Tibial artery (tissue), 4 donors: ENCODE data around the gene SYNPR.

Experiments used
- DNase-seq, 2 donors: peaks; one replicate each; pipeline ENCODE4 v3.0.0-alpha.2; 2019
- H3K27ac ChIP-seq, 2 donors: fragments of 200-600 bp; sonication (generic) in 1 of 2; 1 replicate in 1 of 2; 2 replicates in 1 of 2; pipeline ENCODE4 v1.5.1; 2018 to 2019; ENCODE audit warnings: mild to moderate bottlenecking in 1 of 2
- H3K27me3 ChIP-seq, 2 donors: fragments of 200-600 bp; sonication (generic) in 1 of 2; one replicate each; pipeline versions ENCODE4 v1.5.1 to v1.6.0; 2016 to 2019
- H3K36me3 ChIP-seq, 3 donors: fragments of 200-600 bp; sonication (generic) in 2 of 3; one replicate each; pipeline ENCODE4 v1.5.1; 2016 to 2019; ENCODE audit warnings: mild to moderate bottlenecking in 2 of 3
- H3K4me1 ChIP-seq, 4 donors: fragments of 200-600 bp; sonication (generic) in 2 of 4; 1 replicate in 3 of 4; 2 replicates in 1 of 4; pipeline ENCODE4 v1.5.1; 2016 to 2019
- H3K4me3 ChIP-seq, 2 donors: fragments of 200-600 bp; sonication (generic) in 1 of 2; 1 replicate in 1 of 2; 2 replicates in 1 of 2; pipeline ENCODE4 v1.5.1; 2018 to 2019; ENCODE audit warnings: mild to moderate bottlenecking in 2 of 2
- H3K9me3 ChIP-seq, 3 donors: fragments of 200-600 bp; sonication (generic) in 1 of 3; one replicate each; pipeline ENCODE4 v1.5.1; 2016 to 2019
- CTCF ChIP-seq, 2 experiments: fragments of 200-600 bp in 1 of 2; fragments of 450-650 bp in 1 of 2; IDR thresholded peaks; one replicate each; pipeline ENCODE4 v1.5.1; 2017 to 2019; ENCODE audit warnings: antibody characterized with exemption in 2 of 2, mild to moderate bottlenecking in 1 of 2, moderate library complexity in 1 of 2
- intact Hi-C: fragments of 100-400 bp; cut with DNase I; formaldehyde crosslinking; loops from one replicate; pipeline ENCODE4 v1.15.0; 2023; ENCODE audit warnings: low total_unique reads

Gene SYNPR

GRCh38 chr3:63400246-63400860, 122.2 kb downstream of the SYNPR start:
- H3K27ac ChIP-seq: no peak overlapping the region

GRCh38 chr3:63405882-63406281, 127.8 kb downstream of the SYNPR start:
- no peak overlapping the region for H3K4me3 ChIP-seq
- intact Hi-C loops: no loop called here
- no peak for DNase-seq
- no peaks in the 10 kb centered on the region for H3K27me3 ChIP-seq
- no peaks in the 10 kb centered on the region for H3K36me3 ChIP-seq
- no peak overlapping the region for H3K27ac ChIP-seq
- no peak for TF ChIP-seq CTCF (IDR thresholded peaks at IDR 0.05)
- H3K9me3 ChIP-seq: no peaks in the 10 kb centered on the region
- no peaks in the 10 kb centered on the region for H3K4me1 ChIP-seq

More at GRCh38 chr3:63400246-63400860, 122.2 kb downstream of the SYNPR start:
- Histone ChIP-seq H3K4me1 (no peaks in the 10 kb centered on the region), H3K4me3 (no peak overlapping the region), H3K9me3 (no peaks in the 10 kb centered on the region), H3K27me3 (no peaks in the 10 kb centered on the region), H3K36me3 (no peaks in the 10 kb centered on the region)
- intact Hi-C loops: no loop called here
- no peak for TF ChIP-seq CTCF (IDR thresholded peaks at IDR 0.05)
- no peak for DNase-seq

- Histone ChIP-seq H3K4me3 (no peak overlapping the region), H3K27me3 (no peaks in the 10 kb centered on the region), H3K4me1 (no peaks in the 10 kb centered on the region), H3K36me3 (no peaks in the 10 kb centered on the region), H3K9me3 (no peaks in the 10 kb centered on the region), H3K27ac (no peak overlapping the region)
- DNase-seq: no peak
- TF ChIP-seq CTCF (IDR thresholded peaks at IDR 0.05): no peak
- intact Hi-C loops: no loop called here
These were observed 135.4 kb downstream of the SYNPR start for GRCh38 chr3:63413523-63413922.

GRCh38 chr3:63414607-63415006, 136.5 kb downstream of the SYNPR start:
- intact Hi-C loops: no loop called here
- TF ChIP-seq CTCF (IDR thresholded peaks at IDR 0.05): no peak
- no peak overlapping the region for H3K4me3 ChIP-seq
- no peak overlapping the region for H3K27ac ChIP-seq
- no peak for DNase-seq
- no peaks in the 10 kb centered on the region for H3K9me3 ChIP-seq
- H3K36me3 ChIP-seq: no peaks in the 10 kb centered on the region
- H3K4me1 ChIP-seq: no peaks in the 10 kb centered on the region
- no peaks in the 10 kb centered on the region for H3K27me3 ChIP-seq

- Histone ChIP-seq H3K27me3 (no peaks in the 10 kb centered on the region), H3K4me3 (no peak overlapping the region), H3K9me3 (no peaks in the 10 kb centered on the region), H3K36me3 (no peaks in the 10 kb centered on the region), H3K4me1 (no peaks in the 10 kb centered on the region), H3K27ac (no peak overlapping the region)
- no peak for TF ChIP-seq CTCF (IDR thresholded peaks at IDR 0.05)
- intact Hi-C loops: no loop called here
- DNase-seq: no peak
These were observed 151.8 kb downstream of the SYNPR start for GRCh38 chr3:63429905-63430304.

GRCh38 chr3:63430875-63431274, 152.8 kb downstream of the SYNPR start:
- no peak overlapping the region for H3K4me3 ChIP-seq
- H3K27ac ChIP-seq: no peak overlapping the region
- DNase-seq: no peak
- TF ChIP-seq CTCF (IDR thresholded peaks at IDR 0.05): no peak
- H3K4me1 ChIP-seq: no peaks in the 10 kb centered on the region
- no peaks in the 10 kb centered on the region for H3K9me3 ChIP-seq
- intact Hi-C loops: no loop called here
- no peaks in the 10 kb centered on the region for H3K27me3 ChIP-seq
- H3K36me3 ChIP-seq: no peaks in the 10 kb centered on the region
